SK-N-SH treated with all-trans-retinoic acid at 6 μM for 48 hours (cell line): ENCODE data around the gene KRTAP13-1.

ENCODE experiments used
- ATAC-seq: fragments of 200-7000 bp; cut with Tn5 transposase; 3 replicates; pipeline ENCODE4 v1.9.1; 2020; ENCODE audit warnings: mild to moderate bottlenecking, moderate library complexity
- ARNTL ChIP-seq: fragments of 450-650 bp; formaldehyde crosslinking; IDR thresholded peaks from 2 replicates; pipeline ENCODE4 v1.5.0; 2020; ENCODE audit warnings: low read depth, mild to moderate bottlenecking, moderate library complexity, borderline replicate concordance
- CSDC2 ChIP-seq: fragments of 250-450 bp; sonication (Bioruptor Pico); IDR thresholded peaks from 2 replicates; pipeline ENCODE4 v1.5.0; 2020; ENCODE audit warnings: mild to moderate bottlenecking, moderate library complexity
- ESRRG ChIP-seq: fragments of 250-450 bp; sonication (Bioruptor Pico); IDR thresholded peaks from 2 replicates; pipeline ENCODE4 v1.6.1; 2021; ENCODE audit warnings: mild to moderate bottlenecking
- GLIS3 ChIP-seq: fragments of 250-450 bp; sonication (Bioruptor Pico); IDR thresholded peaks from 2 replicates; pipeline ENCODE4 v1.5.0; 2020; ENCODE audit warnings: mild to moderate bottlenecking, moderate library complexity
- ISL1 ChIP-seq: fragments of 250-450 bp; sonication (Bioruptor Pico); IDR thresholded peaks from 2 replicates; pipeline ENCODE4 v2.1.2; 2022; ENCODE audit warnings: mild to moderate bottlenecking, moderate library complexity
- OSR1 ChIP-seq: fragments of 250-450 bp; sonication (Bioruptor Pico); IDR thresholded peaks from 2 replicates; pipeline ENCODE4 v1.8.0; 2022; ENCODE audit warnings: moderate library complexity, mild to moderate bottlenecking, inconsistent platforms
- PPARA ChIP-seq: fragments of 250-450 bp; sonication (Bioruptor Pico); IDR thresholded peaks from 2 replicates; pipeline ENCODE4 v1.5.0; 2020; ENCODE audit warnings: mild to moderate bottlenecking, borderline replicate concordance
- RARB ChIP-seq: fragments of 250-450 bp; sonication (Bioruptor Pico); IDR thresholded peaks from 2 replicates; pipeline ENCODE4 v1.8.0; 2021; ENCODE audit warnings: mild to moderate bottlenecking, moderate library complexity
- SNAI2 ChIP-seq: fragments of 250-450 bp; sonication (Bioruptor Pico); IDR thresholded peaks from 2 replicates; pipeline ENCODE4 v1.5.0; 2020; ENCODE audit warnings: mild to moderate bottlenecking, moderate library complexity
- TCF4 ChIP-seq: fragments of 250-450 bp; sonication (Bioruptor Pico); IDR thresholded peaks from 2 replicates; pipeline ENCODE4 v1.8.0; 2021; ENCODE audit warnings: mild to moderate bottlenecking, moderate library complexity, borderline replicate concordance
- TOX ChIP-seq: fragments of 250-450 bp; sonication (Bioruptor Pico); IDR thresholded peaks from 2 replicates; pipeline ENCODE4 v1.8.0; 2021; ENCODE audit warnings: mild to moderate bottlenecking, moderate library complexity, borderline replicate concordance
- ZC3H10 ChIP-seq: fragments of 250-450 bp; sonication (Bioruptor Pico); IDR thresholded peaks from 2 replicates; pipeline ENCODE4 v1.5.1; 2021; ENCODE audit warnings: mild to moderate bottlenecking, moderate library complexity
- ZFP3 ChIP-seq: fragments of 250-450 bp; sonication (Bioruptor Pico); IDR thresholded peaks from 2 replicates; pipeline ENCODE4 v1.5.0; 2020; ENCODE audit warnings: mild to moderate bottlenecking, moderate library complexity
- ZFP30 ChIP-seq: fragments of 450-650 bp; formaldehyde crosslinking; IDR thresholded peaks from 2 replicates; pipeline ENCODE4 v1.5.0; 2022; ENCODE audit warnings: mild to moderate bottlenecking, moderate library complexity
- ZNF565 ChIP-seq: fragments of 450-650 bp; formaldehyde crosslinking; conservative IDR thresholded peaks from 2 replicates; pipeline ENCODE4 v1.5.0; 2020; ENCODE audit warnings: low read depth, mild to moderate bottlenecking, moderate library complexity
- ZNF70 ChIP-seq: fragments of 450-650 bp; formaldehyde crosslinking; IDR thresholded peaks from 2 replicates; pipeline ENCODE4 v1.5.0; 2020; ENCODE audit warnings: mild to moderate bottlenecking, moderate library complexity
- ZNF8 ChIP-seq: fragments of 450-650 bp; formaldehyde crosslinking; IDR thresholded peaks from 2 replicates; pipeline ENCODE4 v1.5.0; 2020; ENCODE audit warnings: mild to moderate bottlenecking, moderate library complexity
- TF ChIP-seq, protein P1 (sequence below): fragments of 250-450 bp; sonication (Bioruptor Pico); IDR thresholded peaks from 2 replicates; pipeline ENCODE4 v1.5.1; 2020; ENCODE audit warnings: low read depth, mild to moderate bottlenecking, moderate library complexity
- TF ChIP-seq, protein P2 (sequence below): fragments of 250-450 bp; sonication (Bioruptor Pico); IDR thresholded peaks from 2 replicates; pipeline ENCODE4 v1.8.0; 2021; ENCODE audit warnings: low read depth, mild to moderate bottlenecking, moderate library complexity, borderline replicate concordance
- TF ChIP-seq, protein P3 (sequence below): fragments of 250-450 bp; sonication (Bioruptor Pico); IDR thresholded peaks from 2 replicates; pipeline ENCODE4 v1.5.0; 2020; ENCODE audit warnings: mild to moderate bottlenecking, moderate library complexity
- TF ChIP-seq, protein P4 (sequence below): fragments of 250-450 bp; sonication (Bioruptor Pico); IDR thresholded peaks from 2 replicates; pipeline ENCODE4 v1.8.0; 2020; ENCODE audit warnings: mild to moderate bottlenecking, moderate library complexity, borderline replicate concordance

Gene KRTAP13-1

DNA sequence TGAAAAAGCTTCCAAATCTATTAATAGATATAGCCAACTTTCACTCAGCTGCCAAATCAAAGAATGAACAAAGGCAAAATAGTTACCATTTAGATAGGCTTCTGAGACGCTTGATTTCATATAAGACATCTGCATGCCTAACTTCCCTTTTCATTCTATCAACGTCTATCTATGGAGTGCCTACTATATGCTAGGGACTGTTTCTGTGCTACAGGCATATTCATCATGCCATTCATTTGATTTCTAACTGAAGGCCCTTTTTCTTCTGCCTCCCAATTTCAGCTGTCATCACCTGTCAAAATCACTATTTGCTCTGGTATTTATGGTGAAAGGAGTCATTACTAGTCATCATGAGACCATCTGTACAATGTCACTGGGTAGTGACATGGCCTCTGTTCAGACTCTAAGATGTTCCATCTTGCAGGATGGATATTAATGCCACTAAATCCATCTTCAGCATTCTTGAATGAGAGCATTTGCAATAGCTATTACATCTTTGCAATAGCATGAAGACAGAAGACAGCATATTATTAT lies 4.3 kb upstream of the KRTAP13-1 start:
- no peak for ATAC-seq
- TF ChIP-seq RARB (CRISPR knock-in tag) = no peak
- TF ChIP-seq, protein P1, sequence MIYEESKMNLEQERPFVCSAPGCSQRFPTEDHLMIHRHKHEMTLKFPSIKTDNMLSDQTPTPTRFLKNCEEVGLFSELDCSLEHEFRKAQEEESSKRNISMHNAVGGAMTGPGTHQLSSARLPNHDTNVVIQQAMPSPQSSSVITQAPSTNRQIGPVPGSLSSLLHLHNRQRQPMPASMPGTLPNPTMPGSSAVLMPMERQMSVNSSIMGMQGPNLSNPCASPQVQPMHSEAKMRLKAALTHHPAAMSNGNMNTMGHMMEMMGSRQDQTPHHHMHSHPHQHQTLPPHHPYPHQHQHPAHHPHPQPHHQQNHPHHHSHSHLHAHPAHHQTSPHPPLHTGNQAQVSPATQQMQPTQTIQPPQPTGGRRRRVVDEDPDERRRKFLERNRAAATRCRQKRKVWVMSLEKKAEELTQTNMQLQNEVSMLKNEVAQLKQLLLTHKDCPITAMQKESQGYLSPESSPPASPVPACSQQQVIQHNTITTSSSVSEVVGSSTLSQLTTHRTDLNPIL (CRISPR knock-in tag) = no peak
- no peak for TF ChIP-seq OSR1 (CRISPR knock-in tag)
- TF ChIP-seq ZNF8 (CRISPR knock-in tag) = no peak
- TF ChIP-seq ZC3H10 (CRISPR knock-in tag) = no peak
- TF ChIP-seq, protein P2, sequence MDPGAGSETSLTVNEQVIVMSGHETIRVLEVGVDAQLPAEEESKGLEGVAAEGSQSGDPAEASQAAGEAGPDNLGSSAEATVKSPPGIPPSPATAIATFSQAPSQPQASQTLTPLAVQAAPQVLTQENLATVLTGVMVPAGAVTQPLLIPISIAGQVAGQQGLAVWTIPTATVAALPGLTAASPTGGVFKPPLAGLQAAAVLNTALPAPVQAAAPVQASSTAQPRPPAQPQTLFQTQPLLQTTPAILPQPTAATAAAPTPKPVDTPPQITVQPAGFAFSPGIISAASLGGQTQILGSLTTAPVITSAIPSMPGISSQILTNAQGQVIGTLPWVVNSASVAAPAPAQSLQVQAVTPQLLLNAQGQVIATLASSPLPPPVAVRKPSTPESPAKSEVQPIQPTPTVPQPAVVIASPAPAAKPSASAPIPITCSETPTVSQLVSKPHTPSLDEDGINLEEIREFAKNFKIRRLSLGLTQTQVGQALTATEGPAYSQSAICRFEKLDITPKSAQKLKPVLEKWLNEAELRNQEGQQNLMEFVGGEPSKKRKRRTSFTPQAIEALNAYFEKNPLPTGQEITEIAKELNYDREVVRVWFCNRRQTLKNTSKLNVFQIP (CRISPR knock-in tag) = no peak
- TF ChIP-seq SNAI2 (CRISPR knock-in tag) = no peak
- no peak for TF ChIP-seq PPARA
- no peak for TF ChIP-seq ZFP3 (CRISPR knock-in tag)
- no peak for TF ChIP-seq CSDC2 (CRISPR knock-in tag)
- no peak for TF ChIP-seq ARNTL (CRISPR knock-in tag)
- TF ChIP-seq ZNF565 (CRISPR knock-in tag) = no peak
- no peak for TF ChIP-seq TOX
- no peak for TF ChIP-seq ESRRG (CRISPR knock-in tag)
- TF ChIP-seq ZFP30 (CRISPR knock-in tag) = no peak
- no peak for TF ChIP-seq ZNF70 (CRISPR knock-in tag)
- TF ChIP-seq GLIS3 = no peak
- TF ChIP-seq, protein P3, sequence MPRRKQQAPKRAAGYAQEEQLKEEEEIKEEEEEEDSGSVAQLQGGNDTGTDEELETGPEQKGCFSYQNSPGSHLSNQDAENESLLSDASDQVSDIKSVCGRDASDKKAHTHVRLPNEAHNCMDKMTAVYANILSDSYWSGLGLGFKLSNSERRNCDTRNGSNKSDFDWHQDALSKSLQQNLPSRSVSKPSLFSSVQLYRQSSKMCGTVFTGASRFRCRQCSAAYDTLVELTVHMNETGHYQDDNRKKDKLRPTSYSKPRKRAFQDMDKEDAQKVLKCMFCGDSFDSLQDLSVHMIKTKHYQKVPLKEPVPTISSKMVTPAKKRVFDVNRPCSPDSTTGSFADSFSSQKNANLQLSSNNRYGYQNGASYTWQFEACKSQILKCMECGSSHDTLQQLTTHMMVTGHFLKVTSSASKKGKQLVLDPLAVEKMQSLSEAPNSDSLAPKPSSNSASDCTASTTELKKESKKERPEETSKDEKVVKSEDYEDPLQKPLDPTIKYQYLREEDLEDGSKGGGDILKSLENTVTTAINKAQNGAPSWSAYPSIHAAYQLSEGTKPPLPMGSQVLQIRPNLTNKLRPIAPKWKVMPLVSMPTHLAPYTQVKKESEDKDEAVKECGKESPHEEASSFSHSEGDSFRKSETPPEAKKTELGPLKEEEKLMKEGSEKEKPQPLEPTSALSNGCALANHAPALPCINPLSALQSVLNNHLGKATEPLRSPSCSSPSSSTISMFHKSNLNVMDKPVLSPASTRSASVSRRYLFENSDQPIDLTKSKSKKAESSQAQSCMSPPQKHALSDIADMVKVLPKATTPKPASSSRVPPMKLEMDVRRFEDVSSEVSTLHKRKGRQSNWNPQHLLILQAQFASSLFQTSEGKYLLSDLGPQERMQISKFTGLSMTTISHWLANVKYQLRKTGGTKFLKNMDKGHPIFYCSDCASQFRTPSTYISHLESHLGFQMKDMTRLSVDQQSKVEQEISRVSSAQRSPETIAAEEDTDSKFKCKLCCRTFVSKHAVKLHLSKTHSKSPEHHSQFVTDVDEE (CRISPR knock-in tag) = no peak

DNA sequence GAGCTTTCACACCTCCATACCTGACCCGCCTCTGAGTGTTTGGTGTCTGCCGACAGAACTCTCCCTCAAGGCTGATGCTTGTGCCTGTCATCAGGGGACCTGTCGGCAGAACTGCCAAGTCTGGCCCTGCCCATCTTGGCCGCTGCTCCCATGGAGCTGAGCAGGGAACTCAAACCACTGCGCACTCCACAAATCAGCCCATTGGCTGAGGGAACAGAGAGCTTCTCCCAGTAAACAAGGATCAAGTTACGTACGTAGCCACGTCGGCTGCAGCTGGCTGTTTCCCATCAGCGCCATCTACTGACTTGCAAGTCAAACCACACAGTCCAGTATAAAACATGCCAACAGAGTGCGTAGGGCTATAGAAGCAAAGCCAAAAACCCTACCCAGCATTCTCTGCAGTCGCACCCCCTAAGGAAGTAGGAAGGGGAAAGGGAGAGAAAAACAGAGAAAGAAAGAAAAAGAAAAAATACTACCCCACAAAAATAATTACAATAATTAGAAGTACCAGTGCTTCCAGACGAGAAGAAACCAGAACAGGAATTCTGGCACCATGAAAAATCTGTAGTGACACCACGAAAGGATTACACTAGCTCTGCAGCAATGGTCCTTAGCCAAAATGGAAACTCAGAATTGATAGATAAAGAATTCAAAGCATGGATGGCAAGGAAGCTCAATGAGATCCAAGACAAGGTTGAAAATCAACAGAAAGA lies 13.1 kb downstream of the KRTAP13-1 start:
- TF ChIP-seq, protein P1 (CRISPR knock-in tag) = no peak
- TF ChIP-seq ISL1 (CRISPR knock-in tag) (no peak), TCF4 (CRISPR knock-in tag) (no peak), ZFP3 (CRISPR knock-in tag) (no peak), TOX (no peak), ZNF70 (CRISPR knock-in tag) (no peak), OSR1 (CRISPR knock-in tag) (no peak)
- TF ChIP-seq, protein P4, sequence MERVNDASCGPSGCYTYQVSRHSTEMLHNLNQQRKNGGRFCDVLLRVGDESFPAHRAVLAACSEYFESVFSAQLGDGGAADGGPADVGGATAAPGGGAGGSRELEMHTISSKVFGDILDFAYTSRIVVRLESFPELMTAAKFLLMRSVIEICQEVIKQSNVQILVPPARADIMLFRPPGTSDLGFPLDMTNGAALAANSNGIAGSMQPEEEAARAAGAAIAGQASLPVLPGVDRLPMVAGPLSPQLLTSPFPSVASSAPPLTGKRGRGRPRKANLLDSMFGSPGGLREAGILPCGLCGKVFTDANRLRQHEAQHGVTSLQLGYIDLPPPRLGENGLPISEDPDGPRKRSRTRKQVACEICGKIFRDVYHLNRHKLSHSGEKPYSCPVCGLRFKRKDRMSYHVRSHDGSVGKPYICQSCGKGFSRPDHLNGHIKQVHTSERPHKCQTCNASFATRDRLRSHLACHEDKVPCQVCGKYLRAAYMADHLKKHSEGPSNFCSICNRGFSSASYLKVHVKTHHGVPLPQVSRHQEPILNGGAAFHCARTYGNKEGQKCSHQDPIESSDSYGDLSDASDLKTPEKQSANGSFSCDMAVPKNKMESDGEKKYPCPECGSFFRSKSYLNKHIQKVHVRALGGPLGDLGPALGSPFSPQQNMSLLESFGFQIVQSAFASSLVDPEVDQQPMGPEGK (CRISPR knock-in tag) = no peak
- peak; percentile 100 for ATAC-seq

DNA sequence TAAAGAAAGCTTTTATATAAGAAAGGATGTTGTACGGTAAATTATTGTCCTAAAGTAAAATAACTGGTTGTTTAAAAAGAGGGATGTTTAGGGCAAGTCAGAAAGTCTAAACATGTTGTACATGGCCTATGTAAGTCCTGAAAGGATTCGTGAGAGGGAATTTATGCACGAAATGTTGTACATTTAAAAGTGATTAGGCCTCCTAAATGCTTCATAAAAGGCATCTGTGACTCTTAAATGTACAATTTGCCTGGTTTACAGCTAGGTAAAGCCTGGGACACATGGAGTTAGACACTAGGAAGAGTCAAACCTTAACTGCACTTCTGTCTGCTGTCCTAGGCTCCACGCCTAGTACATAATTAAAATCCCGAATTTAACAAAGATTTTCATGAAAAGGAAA lies 20.2 kb downstream of the KRTAP13-1 start:
- no peak for ATAC-seq
- no peak for TF ChIP-seq SNAI2 (CRISPR knock-in tag)
- no peak for TF ChIP-seq ESRRG (CRISPR knock-in tag)
- TF ChIP-seq ZNF565 (CRISPR knock-in tag) = no peak
- TF ChIP-seq RARB (CRISPR knock-in tag) = no peak
- no peak for TF ChIP-seq TCF4 (CRISPR knock-in tag)
- no peak for TF ChIP-seq ZC3H10 (CRISPR knock-in tag)
- TF ChIP-seq TOX = no peak
- TF ChIP-seq ISL1 (CRISPR knock-in tag) = no peak
- TF ChIP-seq OSR1 (CRISPR knock-in tag) = no peak
- TF ChIP-seq, protein P3 (CRISPR knock-in tag) = no peak
- TF ChIP-seq, protein P4 (CRISPR knock-in tag) = no peak
- TF ChIP-seq ARNTL (CRISPR knock-in tag) = no peak
